Esophagus muscularis mucosa (tissue), 4 donors: ENCODE measurements around the gene ADGRV1.

Source experiments
- CTCF ChIP-seq, 3 experiments: fragments of 200-600 bp in 2 of 3; fragments of 450-650 bp in 1 of 3; sonication (generic) in 2 of 3; IDR thresholded peaks; one replicate each; pipeline ENCODE4 v1.5.1; 2017 to 2019; ENCODE audit warnings: antibody characterized with exemption in 3 of 3, mild to moderate bottlenecking in 2 of 3, moderate library complexity in 1 of 3
- EP300 ChIP-seq: sonication (generic); formaldehyde crosslinking; IDR thresholded peaks from one replicate; pipeline ENCODE4 v1.6.1; 2017; ENCODE audit warnings: antibody characterized with exemption
- POLR2A ChIP-seq: fragments of 450-650 bp; IDR thresholded peaks from one replicate; pipeline ENCODE4 v1.6.1; 2017; ENCODE audit warnings: antibody characterized with exemption, moderate library complexity, mild to moderate bottlenecking, low read depth

GRCh38 chr5:90874066-90874465, 315.5 kb downstream of the ADGRV1 start:
- TF ChIP-seq POLR2A, result no peak
- no peak for TF ChIP-seq CTCF (IDR thresholded peaks at IDR 0.05)
- no peak for TF ChIP-seq EP300
